Neutrophil (primary cell): ENCODE measurements around the gene MAP2.

Experiments used
- H3K27ac ChIP-seq: fragments of 200-600 bp; sonication (generic); 2 replicates; pipeline ENCODE4 v1.5.1; 2016; ENCODE audit warnings: mild to moderate bottlenecking, moderate library complexity
- H3K27me3 ChIP-seq: fragments of 200-600 bp; sonication (generic); 2 replicates; pipeline ENCODE4 v1.6.0; 2016; ENCODE audit warnings: mild to moderate bottlenecking
- H3K36me3 ChIP-seq: fragments of 200-600 bp; sonication (generic); 2 replicates; pipeline ENCODE4 v1.5.1; 2017
- H3K4me1 ChIP-seq, 2 experiments: fragments of 200-600 bp in 1 of 2; sonication (generic) in 1 of 2; 1 replicate in 1 of 2; 2 replicates in 1 of 2; pipeline versions ENCODE4 v1.5.1 to v1.6.1; 2013 to 2016; ENCODE audit warnings: low read depth in 1 of 2, low read length in 1 of 2, mild to moderate bottlenecking in 1 of 2, moderate library complexity in 1 of 2; ENCODE audit not compliant: control insufficient read depth in 1 of 2, insufficient read depth in 1 of 2
- H3K4me3 ChIP-seq, 2 experiments: fragments of 200-600 bp in 1 of 2; sonication (generic) in 1 of 2; 1 replicate in 1 of 2; 2 replicates in 1 of 2; pipeline ENCODE4 v1.5.1; 2013 to 2016; ENCODE audit warnings: low read depth in 1 of 2, low read length in 1 of 2, mild to moderate bottlenecking in 1 of 2, moderate library complexity in 1 of 2
- H3K9me3 ChIP-seq: fragments of 200-600 bp; sonication (generic); 2 replicates; pipeline ENCODE4 v1.5.1; 2016
- TF ChIP-seq, protein P1 (sequence below): fragments of 200-600 bp; sonication (generic); IDR thresholded peaks from 2 replicates; pipeline ENCODE4 v1.5.1; 2016; ENCODE audit warnings: antibody characterized with exemption

Gene MAP2

DNA sequence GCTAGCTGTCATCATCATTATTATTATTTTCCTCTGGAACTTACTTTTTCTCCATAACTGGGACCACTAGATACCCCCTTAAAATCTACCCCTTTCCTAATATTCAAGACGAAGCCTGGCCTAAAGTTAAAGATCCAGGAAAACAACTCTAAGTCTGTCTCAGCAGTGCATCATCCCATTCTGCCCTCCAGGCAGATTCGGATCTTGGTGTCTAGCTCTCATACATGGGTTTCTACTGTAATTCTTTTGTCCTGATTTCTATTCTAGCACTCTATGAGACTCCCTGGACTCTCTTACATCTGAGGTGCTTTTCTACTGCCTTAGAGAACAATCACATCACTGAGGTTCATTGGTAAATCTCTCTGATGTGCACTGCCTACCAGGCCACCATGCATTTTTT is 35.5 kb downstream of the MAP2 start:
- Histone ChIP-seq H3K4me1 (no peaks in the 10 kb centered on the region), H3K27ac (no peak overlapping the region), H3K4me3 (no peak overlapping the region), H3K36me3 (no peaks in the 10 kb centered on the region), H3K27me3 (no peaks in the 10 kb centered on the region), H3K9me3 (no peaks in the 10 kb centered on the region)
- TF ChIP-seq, protein P1, sequence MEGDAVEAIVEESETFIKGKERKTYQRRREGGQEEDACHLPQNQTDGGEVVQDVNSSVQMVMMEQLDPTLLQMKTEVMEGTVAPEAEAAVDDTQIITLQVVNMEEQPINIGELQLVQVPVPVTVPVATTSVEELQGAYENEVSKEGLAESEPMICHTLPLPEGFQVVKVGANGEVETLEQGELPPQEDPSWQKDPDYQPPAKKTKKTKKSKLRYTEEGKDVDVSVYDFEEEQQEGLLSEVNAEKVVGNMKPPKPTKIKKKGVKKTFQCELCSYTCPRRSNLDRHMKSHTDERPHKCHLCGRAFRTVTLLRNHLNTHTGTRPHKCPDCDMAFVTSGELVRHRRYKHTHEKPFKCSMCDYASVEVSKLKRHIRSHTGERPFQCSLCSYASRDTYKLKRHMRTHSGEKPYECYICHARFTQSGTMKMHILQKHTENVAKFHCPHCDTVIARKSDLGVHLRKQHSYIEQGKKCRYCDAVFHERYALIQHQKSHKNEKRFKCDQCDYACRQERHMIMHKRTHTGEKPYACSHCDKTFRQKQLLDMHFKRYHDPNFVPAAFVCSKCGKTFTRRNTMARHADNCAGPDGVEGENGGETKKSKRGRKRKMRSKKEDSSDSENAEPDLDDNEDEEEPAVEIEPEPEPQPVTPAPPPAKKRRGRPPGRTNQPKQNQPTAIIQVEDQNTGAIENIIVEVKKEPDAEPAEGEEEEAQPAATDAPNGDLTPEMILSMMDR = no peak

DNA sequence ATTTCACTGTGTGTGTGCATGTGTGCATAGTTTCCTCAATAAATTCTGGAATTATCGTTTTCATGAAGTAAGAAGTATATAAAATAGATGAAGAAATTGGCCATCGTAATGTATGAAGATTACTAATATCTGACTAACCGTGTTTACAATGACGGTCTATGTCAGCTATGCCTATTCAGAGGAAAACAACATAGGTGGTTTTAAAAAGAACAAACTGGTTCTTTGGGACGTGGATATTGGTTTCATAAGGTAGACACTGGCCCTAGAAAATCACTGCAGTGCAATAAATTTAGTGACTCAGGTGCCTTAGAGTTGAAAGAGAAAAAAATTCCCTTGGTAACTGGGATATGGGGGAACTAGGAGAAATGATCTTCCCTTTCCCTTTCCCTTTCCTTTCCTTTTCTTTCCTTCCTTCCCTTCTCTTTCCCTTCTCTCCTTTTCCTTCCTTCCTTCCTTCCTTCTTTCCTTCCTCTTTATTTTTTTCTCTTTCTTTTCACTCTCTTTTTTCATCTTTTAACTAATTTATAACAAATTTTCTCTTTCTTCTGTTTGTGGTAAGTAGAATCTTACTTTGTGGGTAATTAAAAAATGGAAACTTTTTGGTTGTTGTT is 36.4 kb downstream of the MAP2 start:
- Histone ChIP-seq H3K27me3 (no peaks in the 10 kb centered on the region), H3K4me1 (no peaks in the 10 kb centered on the region), H3K27ac (no peak overlapping the region), H3K36me3 (no peaks in the 10 kb centered on the region), H3K9me3 (no peaks in the 10 kb centered on the region), H3K4me3 (no peak overlapping the region)
- TF ChIP-seq, protein P1 = no peak

DNA sequence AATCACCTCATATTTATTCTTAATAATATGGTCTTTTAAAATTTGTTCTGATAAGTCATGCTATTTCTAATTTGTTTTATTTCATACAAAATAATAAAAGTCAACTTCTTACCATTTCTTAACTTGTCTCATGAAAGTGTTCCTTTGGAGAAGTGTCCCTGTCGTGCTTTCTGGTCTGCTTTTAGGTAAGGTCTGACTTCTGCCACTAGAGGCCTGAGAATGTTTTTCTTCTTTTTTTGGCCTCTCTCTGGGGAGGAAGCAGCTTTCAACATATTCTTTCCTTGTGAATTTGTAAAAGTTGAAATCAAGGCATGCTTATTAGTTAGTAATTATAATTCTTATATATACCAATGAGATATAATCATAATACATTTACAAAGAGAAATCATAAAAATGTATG is 39.4 kb downstream of the MAP2 start:
- no peaks in the 10 kb centered on the region for H3K27me3 ChIP-seq
- H3K27ac ChIP-seq = no peak overlapping the region

DNA sequence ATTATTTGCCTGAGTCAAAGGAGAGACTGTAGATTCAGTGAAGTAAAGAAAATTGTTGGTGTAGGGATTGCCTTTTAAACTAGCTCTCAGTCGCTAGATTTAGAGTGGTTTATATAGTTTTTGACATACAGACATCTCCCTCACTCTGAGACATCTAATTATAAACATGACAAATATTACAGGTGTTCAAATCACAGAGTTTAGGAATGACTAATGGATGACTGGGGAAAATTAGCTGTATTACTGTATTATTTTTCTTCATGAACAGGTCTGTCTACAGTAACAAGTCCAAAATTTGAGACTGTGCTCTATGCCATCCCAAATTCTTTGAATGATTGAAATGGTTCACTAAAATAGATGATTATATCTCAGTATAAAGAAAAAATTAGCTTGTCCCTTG is 40.0 kb downstream of the MAP2 start:
- Histone ChIP-seq H3K27me3 (no peaks in the 10 kb centered on the region), H3K36me3 (no peaks in the 10 kb centered on the region), H3K4me3 (no peak overlapping the region), H3K27ac (no peak overlapping the region), H3K9me3 (no peaks in the 10 kb centered on the region), H3K4me1 (no peaks in the 10 kb centered on the region)
- TF ChIP-seq, protein P1 = no peak

More for the DNA sequence above, 39.4 kb downstream of the MAP2 start:
- Histone ChIP-seq H3K36me3 (no peaks in the 10 kb centered on the region), H3K9me3 (no peaks in the 10 kb centered on the region), H3K4me3 (no peak overlapping the region), H3K4me1 (no peaks in the 10 kb centered on the region)
- TF ChIP-seq, protein P1 = no peak

DNA sequence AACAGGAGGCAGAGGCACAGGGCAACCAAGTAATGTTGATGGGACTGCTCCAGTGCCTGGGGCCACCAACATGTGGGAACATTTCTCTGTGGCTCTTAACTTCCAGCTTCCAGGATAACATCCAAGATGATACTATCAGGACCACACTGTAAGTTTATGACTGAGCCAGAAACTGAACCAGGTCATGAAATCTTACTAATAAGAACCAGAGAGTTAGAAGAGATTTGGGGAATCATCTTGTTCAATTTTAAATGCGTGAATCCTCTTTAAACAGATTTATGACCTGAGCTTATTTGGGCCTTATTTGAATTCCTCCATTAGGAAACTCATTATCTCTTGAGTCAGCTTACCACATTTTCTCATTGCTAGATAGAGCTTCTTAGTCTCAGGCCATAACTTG is 45.0 kb downstream of the MAP2 start:
- no peaks in the 10 kb centered on the region for H3K27me3 ChIP-seq
- TF ChIP-seq, protein P1 = no peak
- H3K27ac ChIP-seq = no peak overlapping the region
- no peak overlapping the region for H3K4me3 ChIP-seq
- H3K36me3 ChIP-seq = no peaks in the 10 kb centered on the region
- peaks cover 0 to 7% of the 10 kb centered on the region in 2 experiments for H3K4me1 ChIP-seq
- H3K9me3 ChIP-seq = no peaks in the 10 kb centered on the region
